Superior temporal gyrus (tissue), 1 donor: ENCODE data around the gene C1orf74.

Experiments used
- DNase-seq: peaks from one replicate; pipeline ENCODE4 v3.0.0-alpha.2; 2016; ENCODE audit errors: extremely low spot score

The C1orf74 gene

GRCh38 chr1:209770636-209771415, 13.5 kb downstream of the C1orf74 start:
- DNase-seq, result no peak

DNA sequence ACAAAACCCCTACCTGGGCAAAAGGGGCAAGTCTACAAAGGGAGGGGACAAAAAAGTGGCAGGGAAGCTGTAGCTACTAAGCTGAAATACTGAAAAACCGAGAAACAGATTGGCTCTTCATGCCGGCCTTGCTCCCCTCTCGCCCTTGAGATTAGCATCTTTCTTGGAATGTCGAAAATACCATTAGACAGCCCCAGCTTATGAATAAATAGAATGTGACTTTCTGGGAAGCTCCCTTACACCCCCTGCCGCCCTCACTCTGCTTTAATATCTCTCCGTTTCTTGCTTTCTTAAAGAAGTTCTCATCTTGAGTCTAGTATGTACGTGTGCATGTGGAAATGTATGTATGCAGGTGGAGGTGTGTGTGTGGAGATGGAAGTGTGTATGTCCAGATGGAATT, 14.4 kb downstream of the C1orf74 start:
- no peak for DNase-seq

DNA sequence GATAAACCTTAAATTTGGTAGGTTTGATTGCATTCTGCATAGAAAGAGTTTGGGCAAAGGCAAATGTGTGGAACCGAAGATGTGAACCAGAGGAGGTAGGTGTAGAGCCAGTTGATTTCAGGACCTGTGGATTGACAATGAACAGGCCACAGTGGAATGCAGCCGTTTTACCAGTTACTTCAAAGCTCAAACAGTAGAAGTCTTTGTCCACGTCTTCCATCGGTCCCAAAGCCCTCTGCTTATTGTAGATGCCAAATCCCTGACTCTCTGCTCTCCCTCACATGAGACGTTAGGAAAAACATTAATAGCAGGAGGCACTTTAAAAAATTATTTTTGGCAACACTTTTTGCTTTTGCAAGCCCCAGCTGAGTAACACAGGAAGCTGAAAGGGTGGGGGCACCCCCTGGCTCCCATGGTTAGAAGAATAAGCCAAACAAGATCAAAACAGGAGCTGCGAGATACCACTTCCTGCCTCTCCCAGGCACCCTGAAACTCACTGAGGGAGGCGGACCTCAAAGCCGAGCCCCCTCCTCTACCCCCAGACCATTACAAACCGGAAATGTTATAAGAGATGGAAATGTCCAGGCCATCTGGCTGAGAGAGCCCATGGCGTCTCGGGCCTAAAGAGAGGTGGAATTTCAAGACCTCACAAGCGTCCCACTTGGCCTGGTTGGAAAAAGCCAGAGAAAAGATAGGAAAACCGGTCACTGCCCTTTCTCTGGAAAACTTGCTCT, 15.0 kb downstream of the C1orf74 start:
- peak; percentile 38 for DNase-seq

GRCh38 chr1:209768354-209768774, 16.0 kb downstream of the C1orf74 start:
- DNase-seq, result no peak

DNA sequence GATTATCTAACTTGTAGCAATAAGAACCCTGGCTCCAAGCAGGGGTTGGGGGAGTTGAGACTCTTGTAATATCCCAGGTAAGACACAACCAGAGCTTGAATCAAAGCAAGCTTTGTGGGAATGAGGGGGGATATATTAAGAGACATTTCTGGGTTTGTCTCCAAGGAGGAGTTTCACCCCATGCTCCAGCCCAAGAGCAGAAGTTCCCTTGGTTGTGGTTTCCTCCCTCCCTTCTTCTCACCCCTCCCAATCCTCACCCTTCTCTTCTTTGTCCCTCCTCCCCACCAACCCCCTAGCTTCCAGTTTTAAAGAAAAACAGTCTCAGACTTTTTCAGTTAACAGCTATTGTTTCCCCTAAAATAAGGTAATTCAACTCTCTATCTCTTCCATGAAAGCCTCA, 16.7 kb downstream of the C1orf74 start:
- DNase-seq, result no peak

GRCh38 chr1:209767096-209767495, 17.3 kb downstream of the C1orf74 start:
- no peak for DNase-seq

GRCh38 chr1:209766051-209766450, 18.3 kb downstream of the C1orf74 start:
- DNase-seq, result no peak

- no peak for DNase-seq
Measured at GRCh38 chr1:209761011-209761635, 23.2 kb downstream of the C1orf74 start.

- DNase-seq, result no peak
Measured at GRCh38 chr1:209759829-209760359, 24.5 kb downstream of the C1orf74 start.

DNA sequence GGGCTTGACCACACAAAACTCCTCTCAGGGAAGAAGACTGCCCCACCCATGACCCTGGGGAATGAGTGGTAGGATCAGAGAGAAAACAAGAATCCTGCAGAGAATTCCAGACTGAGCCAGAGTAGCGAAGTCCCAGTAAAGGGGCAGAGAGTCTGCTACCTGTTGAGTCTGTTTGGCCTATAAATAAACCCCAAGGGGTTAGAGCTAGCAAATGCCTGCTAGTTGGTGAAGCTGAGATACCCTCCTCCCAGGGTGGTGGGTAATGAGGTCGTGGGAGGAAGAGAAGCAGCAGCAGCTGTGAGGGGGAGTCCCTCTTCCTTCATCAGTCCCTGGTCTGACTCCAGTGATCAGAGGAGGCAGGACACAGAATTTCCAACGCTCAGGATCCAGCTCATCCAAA, 26.0 kb downstream of the C1orf74 start:
- no peak for DNase-seq

DNA sequence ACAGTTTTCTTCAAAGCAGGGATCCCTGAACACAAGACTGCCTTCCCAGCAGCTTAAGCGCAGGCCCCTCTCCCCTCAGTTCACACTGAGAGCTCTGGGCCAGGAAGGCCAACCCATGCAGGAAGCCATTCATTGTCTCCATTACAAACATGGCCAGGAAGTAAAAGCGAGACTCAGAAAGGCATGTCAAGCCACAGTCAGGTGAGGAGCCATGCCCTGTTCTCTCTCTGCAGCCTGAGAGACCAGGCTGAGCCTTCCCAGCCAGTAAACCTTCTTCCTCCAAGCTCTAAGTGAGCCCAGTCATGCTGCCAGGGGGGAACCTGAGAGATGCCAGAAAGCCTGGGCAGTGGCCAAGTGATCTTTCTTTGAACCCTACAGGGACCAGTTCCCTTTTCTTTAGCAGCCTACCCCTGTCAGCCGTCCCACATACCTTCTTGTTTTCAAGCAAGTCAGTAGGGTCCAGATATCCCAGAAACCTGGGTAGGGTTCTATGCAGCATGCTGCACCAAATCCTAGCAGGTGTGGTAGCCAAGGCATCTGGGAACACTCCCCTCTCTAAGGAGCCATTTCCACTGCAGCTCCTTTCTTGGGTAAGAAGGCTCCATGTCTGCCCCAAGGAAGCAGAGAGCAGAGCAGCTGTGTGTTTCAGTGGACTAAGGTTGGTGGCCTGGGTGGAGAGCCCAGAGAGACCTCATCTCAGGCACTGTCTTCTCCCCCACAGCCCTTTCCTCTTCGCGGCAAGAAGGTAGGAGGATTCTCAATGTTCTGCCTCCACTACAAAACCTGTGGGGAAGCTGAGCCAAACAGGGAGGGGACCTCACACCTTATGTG, 27.5 kb downstream of the C1orf74 start:
- DNase-seq, result no peak

GRCh38 chr1:209755926-209756614, 28.3 kb downstream of the C1orf74 start, which contains the start of gene TRAF3IP3:
TRAF3IP3 (plus strand) TSS chr1:209756053; CDS start chr1:209760040, 3,987 bp downstream.
- DNase-seq, result no peak

DNA sequence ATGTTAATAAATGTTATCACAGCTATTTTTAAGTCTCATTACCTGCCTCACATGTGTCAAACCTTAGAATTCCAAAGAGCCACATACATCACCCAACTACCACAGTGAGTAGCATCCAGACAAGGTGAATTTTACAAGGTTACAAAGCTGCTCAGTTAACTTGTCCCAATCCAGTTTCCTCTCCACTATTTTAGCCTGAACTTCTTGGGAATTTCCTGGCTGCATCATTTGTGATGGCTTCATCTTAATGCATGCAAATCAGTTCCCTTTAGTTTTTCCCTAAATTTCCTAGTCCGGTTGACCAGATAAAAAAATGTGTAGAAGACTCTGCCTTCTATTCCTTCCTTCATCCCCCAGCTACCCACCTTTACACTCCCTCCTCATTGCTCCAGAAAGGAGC, 29.1 kb downstream of the C1orf74 start:
- no peak for DNase-seq

GRCh38 chr1:209752890-209753289, 31.5 kb downstream of the C1orf74 start:
- no peak for DNase-seq

GRCh38 chr1:209751627-209752231, 32.6 kb downstream of the C1orf74 start:
- no peak for DNase-seq

DNA sequence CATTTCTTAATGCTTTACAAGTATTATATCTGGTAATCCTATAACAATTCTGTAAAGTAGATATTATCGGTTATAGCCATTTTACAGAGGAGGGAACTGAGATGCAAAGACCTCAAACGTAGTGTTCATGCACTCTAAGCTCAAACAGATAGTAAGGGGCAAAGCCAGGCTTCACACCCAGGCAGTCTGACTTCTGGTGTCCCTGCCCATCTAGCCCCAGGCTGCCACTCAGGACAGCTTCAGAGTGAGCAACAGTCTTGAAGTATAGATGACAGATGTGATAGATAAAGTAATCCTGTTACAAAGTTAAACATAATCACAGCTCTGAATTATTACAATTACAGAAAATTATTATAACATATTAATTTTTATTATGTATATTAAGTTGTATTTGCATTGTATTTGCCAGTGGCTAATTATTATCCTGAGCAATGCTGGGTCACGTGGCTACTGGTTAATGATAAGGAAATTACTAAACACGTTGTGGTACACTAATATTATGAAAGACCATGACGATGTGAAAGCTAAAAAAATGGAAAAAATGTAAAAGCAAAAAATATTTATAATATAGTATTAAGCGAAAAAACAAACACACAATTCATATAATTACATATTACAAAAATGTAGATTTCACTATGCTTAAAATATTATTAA, 34.6 kb downstream of the C1orf74 start:
- no peak for DNase-seq

- no peak for DNase-seq
Measured at GRCh38 chr1:209749205-209749604, 35.2 kb downstream of the C1orf74 start.

- DNase-seq, result no peak
Measured at GRCh38 chr1:209748620-209749019, 35.7 kb downstream of the C1orf74 start.

DNA sequence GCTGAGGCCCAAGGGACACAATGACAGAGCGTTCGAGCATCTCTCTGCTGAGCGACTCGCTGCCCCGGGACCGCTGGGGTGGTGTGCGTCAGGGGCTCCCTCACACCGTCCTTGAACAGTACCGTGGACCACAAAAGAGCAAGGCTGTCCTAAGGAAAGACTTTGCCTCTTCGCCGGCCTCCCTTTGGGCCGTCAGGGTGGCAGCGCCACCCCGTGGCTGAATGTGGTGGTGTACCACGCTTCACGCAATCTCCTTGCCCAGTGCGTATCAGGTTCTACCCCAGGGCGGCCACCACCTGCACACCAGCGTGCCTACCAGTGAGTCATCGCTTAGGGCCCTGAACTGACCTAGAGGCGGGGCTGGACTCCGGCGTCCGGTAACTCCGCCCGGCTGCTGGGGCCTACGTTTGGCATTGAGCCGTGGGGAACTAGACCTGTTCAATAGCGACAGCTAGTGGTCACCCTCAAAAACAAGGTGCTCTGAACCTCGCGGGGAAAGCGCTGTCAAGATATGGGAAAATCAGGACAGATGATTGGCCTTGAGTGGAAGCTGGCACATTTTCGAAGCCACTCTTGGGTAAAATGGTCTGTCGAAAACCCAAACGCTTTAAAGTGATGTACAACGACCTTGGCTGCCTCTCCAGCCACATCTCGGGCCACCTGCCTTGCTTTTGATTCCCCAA, 36.6 kb downstream of the C1orf74 start:
- DNase-seq, result peak; percentile 89
